NCI-H2227 (cell line): Measurements from ENCODE around the gene ARMC2.
A peak's percentile ranks its signal among the peaks of the same experiment; 100 is the strongest.
"Not testable (repeated sequence)": the region's sequence is repeated elsewhere in the genome, so short reads cannot be mapped to it uniquely, and the experiment has no call there.

ENCODE experiments used
- DNase-seq: peaks from one replicate; lab custom pipeline; 2025; ENCODE audit not compliant: unreplicated experiment; lab: John Stamatoyannopoulos, UW

The ARMC2 gene

DNA sequence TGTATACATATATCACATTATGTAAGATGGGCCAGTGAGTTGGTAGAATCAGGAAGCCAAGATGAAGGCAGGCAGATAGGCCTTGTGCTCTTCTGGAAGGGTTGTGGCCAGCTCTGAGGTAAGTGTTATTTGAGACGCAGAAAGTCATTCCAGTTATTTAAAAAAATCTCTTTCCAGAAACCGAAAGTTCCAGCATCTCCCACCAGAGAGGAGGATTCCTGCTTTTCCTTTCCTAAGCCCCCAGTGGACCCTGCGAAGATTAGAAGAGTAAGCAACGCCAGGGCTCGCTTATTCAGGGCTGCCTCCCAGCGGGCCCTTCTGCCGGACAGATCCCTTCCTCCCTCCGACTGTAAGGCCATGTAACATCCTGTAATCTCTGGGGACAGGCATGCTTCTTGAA is 20.4 kb downstream of the ARMC2 start:
- DNase-seq = no peak

DNA sequence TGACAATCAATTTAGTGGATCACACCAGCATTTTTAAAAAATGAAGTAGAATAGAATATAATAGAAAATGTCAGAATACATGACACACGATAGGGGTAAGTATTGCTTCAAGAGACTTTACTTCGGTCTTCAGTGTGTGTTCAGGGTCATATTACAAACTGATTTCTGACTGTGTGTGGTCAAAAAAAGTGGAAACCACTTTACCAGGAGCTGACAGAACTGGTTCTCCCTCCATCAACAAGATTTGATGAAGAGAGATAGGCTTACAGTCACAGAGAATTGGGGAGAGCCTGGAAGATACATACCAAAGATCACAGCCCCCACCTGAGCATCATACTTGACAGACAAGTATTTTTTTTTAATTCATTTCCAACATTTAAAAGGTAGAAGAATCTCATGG is 21.7 kb downstream of the ARMC2 start:
- DNase-seq = no peak

DNA sequence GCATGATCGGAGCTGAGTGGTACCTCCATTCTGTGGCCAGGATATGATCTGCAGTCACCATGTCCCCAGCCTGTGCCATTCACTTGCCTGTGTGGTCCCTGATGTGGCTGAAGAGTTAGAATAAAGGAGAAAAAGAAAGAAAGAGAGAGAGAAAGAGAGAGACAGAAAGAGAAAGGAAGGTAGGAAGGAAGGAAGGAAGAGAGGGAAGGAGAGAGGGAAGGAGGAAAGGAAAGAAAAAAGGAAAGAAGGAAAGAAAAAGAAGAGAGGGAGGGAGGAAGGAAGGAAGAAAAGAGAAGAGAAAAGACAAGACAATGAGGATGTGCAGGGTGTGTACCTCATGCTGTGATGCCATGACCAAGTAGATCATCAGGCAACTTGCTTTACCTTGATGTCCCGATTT is 22.1 kb downstream of the ARMC2 start:
- no peak for DNase-seq

DNA sequence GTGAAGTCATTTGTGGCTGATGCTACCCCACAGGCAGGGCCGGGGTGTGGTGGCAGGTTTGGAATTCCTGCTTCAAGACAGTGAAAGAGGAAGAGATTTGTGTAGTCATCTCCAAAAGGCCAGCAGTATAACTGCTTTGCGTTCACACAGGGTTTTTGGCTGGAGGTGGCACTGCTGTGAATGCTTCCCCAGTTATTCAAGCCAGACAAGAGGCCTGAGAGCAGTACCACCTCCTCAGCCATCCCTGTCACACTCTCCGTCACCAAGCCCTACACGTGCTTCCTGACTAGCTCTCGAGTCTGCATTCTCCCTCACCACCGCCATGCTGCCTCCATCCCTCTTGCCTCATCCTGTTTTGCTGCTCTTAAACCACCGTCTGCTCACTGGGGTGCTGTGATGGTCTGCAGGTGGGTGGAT is 23.9 kb downstream of the ARMC2 start:
- no peak for DNase-seq

DNA sequence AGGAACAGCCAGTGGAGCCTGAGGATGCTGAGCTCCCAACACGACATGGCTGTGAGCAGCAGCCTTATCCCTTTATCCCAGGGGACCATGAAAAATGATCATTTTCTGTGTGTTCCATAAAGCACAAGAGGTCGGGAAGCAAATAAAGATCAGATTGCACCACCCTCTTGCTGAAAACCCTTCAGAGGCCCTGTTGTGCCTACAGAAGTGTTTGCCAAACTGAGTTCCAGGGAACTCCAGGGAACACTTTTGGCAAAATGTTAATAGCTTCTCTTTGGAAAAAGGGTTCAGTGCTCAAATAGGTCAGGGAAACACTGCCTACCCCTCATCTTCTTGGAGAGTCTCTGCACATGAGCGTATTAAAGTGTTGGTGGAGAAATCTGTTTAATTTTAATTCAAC is 24.4 kb downstream of the ARMC2 start:
- no peak for DNase-seq

DNA sequence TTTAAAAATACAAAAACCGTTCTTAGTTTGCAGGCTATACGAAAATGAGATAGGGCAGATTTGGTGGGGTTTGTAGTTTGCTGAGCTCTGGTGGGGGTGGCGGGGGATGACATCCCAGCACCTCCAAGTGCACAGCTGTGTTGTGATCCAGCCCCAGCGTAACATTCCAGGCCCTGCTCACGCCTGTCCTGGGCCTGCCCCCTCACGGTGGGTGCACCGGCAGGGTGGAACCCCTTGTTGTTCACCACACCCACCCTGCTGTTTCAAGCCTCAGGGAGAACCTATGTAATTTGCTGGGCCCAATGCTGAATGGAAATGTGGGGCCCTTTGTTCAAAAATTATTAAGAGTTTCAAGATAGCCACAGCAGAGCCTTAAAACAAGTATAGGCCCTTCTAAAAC is 25.0 kb downstream of the ARMC2 start:
- DNase-seq = no peak

DNA sequence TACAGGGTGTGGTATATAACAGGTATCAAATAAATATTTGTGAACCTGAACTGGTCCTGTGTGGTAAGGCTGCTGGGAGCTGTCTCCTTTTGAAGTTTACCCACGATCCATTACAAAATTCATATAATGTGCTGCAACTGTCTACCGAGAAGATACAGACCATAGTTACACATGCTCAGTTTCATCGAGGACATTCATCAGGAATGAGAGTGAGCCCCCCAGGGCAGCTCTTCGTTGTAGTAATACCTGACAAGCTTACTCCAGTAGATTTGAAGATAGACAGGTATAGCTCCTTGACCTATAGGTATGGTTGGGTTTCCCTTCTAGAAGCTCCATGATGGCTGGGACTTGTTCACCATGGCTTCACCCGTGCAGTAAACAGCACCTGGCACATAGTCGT is 25.7 kb downstream of the ARMC2 start:
- DNase-seq = no peak

DNA sequence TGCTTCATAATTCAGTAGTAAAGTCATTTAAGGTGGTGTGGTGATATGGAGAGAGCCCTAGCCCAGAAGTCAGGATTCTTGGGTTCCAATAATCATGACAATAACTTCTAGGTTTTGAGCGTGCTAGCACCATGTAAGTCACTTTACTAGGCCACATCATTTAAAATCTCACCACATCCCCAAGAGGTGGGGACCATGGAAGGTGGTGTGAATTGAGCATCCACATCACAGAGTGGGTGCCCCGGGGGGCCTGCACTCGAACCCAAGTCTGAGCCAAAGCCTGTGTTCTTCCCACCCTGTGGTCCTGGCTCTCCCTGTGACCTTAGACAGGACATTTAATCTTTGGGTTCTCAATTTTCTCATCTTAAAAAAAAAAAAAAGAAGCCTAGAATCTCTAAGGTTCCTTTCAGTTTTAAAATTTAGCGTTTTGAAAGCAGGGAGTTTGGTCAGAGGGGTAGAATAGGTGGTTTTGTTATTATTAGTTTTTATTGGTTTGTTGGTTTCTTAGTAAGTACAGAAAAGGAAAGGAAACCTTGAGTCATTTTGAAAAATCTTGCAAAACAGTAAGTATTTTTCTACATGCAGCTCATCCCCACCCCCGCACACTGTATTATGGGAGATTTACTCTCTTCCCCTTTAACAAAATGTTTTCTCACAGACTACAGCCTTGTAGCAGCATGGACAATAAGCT is 26.4 kb downstream of the ARMC2 start:
- DNase-seq = no peak

DNA sequence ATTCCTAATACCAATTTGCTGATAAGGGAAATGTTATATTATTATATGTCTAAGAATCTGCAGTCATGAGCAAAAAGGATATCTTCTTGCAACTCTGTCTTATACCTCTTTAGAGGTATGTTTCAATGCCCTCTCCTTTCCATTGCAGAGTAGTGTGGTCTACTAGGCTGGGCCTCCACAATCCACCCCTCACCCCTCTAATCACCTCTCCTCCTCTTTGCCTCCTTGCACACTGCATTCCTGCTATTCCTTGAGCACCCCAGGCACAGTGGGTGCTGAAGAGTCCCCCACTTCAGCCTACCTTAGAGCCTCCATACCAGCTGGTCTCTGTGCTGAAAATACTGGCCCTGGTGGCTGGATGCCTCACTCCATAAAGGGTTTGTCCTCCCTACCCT is 26.9 kb downstream of the ARMC2 start:
- DNase-seq = no peak

DNA sequence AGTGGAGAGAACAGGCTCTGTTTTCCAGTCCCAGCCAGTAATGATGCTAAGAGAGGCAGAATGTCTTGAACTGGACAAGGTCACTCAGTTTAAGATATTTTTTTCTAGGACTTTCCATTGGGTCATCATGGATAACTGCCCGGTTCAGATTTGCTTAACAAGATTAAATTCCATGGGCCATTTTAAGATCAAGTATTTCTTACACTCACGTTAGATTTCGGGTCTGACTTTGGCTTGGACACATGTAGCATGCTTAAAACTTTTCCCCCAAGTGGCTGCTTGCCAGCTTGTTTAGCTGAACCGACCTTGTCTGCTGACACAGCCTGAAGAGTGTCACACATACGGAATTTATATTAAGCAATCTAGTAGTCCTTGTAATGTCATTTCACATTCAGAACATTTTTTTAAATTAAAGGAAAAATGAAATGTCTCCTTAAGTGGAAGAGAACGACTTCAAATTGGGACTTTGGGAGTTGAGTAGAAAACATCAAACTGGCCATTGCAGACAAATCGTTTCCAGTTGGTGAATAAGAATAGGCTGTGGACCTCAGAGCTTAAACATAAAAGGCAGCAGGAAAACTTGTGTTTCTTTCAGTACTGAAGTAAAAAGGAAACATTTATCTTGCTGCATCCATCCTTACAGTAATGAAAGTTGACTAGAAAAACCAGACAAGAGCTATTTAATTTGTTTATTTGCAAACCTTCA is 29.0 kb downstream of the ARMC2 start:
- DNase-seq = no peak

DNA sequence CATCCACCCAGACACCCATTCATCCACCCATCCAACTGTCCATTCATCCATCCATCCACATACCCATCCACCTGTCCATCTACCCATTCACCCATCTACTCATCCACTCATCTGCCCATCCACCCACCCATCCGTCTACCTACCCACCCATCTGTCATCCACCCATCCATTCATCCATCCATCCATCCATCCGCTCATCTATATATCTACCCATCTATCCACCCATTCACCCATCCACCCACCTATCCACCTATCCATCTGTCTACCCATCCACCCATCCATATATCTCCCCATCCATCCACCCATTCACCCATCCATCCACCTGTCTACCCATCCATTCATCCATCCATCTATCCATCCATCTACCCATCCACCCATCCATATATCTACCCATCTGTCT is 30.7 kb downstream of the ARMC2 start:
- no peak for DNase-seq

DNA sequence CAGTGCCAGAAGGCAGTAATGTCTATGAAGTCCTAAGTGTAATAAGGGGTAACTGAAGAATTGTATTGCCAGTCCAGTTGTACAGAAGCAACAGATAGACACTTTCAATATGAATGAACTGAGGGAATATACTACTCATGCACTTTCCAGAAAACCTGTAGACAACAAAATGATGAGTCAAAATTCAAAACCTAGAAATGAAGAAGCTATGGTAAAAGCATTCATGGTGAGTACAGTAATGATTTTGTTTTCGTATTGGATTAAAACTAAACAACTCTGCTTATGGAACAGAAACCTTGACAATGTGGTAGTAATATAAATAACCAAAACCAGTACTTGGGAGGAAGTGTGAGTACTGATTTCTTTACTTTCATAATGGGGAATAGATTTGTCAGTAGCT is 35.0 kb downstream of the ARMC2 start:
- DNase-seq = no peak

DNA sequence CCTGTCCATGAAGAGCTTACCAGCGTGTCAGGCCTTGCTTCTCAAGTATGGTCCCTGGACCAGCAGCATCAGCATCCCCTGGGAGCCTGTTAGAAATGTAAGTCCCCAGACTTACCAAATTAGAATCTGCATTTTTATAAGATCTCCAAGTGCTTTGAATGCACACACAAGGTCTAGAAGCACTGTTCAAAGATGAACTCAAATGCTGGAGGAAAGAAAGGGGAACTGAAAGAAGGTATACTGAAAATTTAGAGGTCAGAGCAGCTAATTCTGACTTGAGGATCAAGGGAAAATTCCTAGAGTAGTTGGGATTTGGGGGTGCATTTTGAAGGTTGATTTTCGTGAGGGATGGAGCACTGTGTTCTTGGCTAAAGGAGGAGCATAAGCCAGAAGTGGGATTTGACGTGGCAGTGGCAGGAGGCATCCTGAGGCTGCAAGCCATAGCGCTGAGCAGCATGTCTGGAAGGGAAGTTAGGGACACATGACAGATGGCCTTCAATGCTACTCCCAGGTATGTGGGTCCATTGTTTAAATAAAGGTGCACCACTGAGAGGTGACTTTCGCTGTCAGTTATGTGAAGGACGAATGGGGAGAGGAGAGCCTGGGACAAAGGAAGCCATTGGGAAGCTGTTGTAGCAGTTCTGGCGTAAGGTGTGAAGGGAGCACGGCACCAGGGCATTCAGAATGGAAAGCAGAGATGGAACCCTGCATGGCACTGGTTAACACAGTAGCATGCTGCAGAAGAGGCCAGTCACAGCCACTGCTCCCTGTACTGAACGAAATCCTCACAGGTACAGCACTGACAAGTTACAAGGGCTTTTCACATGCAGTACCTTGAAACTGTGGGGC is 36.2 kb downstream of the ARMC2 start:
- DNase-seq = no peak

DNA sequence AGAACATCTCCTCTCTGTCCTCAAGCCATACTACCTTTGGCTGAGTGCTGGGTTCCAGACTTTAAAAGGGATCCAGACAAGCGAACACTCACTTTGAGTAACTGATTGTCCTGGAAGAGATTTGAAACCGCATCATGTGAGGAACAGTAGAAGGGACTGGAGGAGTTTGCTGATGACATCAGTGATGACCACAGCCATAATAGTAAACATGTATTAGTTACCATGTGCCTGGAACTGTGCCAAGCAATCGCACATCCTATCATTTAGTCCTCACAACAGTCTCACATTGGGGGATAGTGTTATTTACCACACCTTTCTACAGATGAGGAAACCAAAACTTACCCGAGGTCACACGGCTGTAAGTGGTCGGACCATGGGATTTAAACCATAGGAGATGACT is 39.8 kb downstream of the ARMC2 start:
- DNase-seq = no peak

DNA sequence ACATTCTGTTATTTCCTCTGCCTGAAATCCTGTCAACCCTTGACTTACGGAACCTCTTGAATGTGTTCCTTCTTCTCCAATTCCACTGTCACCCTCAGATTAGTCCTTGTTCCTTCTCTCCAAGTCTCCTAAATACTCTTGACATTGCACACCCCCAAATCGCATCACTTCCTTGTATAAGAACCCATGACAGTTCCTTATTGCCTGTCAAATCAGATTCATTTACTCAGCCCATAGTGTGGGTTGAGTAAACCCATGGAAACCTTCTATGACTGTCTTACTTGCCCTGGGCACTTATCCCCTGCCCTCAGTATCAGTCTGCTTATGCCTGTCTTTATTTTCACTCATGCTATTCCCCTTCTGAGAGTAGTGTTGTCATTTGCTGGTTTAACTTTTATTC is 40.5 kb downstream of the ARMC2 start:
- no peak for DNase-seq

DNA sequence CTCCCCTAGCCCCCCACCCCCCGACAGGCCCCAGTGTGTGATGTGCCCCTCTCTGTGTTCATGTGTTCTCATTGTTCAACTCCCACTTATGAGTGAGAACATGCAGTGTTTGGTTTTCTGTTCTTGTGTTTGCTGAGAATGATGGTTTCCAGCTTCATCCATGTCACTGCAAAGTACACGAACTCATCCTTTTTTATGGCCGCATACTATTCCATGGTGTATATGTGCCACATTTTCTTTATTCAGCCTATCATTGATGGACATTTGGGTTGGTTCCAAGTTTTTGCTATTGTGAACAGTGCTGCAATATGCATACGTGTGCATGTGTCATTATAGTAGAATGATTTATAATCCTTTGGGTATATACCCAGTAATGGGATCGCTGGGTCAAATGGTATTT is 42.7 kb downstream of the ARMC2 start:
- not testable (repeated sequence) for DNase-seq

DNA sequence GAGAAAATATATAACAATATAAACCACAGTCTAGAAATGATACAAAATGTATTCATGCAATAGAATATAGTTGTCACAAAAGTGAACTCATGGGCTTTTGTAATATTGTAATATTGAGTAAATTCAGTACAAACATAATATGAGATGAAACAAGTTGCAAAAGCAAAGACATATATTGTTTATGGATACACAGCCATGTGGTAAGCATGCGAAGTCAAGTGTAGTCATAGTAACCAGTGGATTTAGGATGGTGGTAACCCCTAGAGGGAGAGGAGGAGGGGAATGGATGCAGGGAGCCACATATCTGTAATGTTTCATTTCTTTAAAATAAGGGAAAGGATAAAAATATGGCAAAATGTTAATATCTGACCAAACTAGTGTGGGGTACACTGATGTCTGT is 47.3 kb downstream of the ARMC2 start:
- no peak for DNase-seq

DNA sequence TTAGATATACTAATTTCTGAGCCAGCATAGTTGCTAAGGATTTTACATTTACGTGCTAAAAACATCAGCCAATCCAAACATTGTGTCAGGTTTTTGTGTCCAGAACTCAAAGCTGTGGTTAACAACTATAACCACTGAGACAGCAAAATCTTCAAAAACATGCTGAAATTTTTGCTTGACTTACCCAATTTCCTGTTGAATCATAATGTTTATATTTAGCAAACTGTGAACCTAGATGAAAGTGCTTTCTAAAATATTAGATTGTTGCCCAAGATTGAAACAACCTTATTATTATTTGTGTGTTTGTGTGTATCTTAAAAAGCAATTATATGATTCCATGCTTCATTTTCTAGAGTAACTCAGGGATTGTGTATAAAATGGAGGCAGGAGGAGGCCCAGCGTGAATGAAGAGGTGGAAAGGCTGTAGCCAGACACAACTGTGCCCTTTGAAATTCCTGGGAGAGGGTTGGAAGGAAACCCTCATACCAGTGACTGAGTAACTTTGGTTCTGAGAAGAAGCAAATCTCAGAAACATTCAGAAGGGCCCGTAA is 48.0 kb downstream of the ARMC2 start:
- no peak for DNase-seq

DNA sequence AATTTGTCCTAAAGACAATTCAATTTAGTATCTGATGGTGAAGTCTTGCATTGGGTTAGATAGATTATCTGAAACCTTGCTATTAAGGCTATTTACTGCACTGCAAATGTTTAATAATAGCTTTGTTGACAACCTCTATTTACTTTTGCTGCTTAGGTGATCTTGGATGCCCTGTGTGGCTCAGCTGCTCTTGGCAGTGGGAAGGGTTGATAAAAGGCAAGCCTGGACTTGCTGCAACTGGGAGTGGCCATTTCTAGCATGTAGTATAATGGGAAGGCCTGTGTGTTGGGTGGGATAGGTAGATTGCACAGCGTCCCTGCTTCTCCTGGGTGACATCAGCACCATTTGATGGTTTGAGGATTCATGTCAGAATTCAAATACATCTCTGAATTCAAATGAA is 49.1 kb downstream of the ARMC2 start:
- peak; percentile 78 for DNase-seq

DNA sequence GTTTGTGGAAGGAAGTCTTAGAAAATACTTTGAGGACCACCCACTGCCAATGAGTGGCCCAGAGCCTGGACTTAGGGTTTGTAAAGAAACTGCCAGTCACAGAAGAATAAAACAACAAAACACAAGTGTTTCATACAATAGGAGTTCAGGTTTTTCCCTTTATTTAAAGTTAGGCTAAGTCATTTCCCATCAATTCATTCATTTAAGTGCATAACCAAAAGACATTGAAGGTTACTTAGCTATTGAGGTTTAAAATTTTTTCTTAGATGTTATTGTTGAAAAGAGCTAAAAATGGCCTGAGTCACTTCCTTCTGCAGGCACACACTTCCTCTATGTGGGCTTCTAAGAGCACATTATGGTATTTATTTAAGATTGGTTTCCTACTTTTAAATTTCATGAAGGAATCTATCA is 54.2 kb downstream of the ARMC2 start:
- DNase-seq = no peak

DNA sequence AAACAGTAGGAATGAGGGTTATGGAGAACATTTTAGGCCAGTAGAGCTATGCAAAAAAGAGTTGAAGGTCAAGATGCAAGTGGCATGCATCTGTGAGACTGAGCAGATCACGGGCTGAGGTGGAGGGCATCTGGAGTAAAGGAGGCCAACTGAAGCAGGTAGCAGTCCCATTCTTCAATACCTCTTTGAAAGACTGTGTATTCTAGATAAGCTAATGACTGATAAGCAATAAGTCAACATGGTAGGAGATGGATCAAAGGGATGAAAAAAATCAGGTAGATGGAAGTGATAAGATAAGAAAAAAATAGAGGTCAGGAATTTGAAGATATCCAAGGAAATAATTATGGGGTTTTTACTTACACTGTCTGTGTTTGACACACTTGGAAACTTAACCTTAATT is 55.6 kb downstream of the ARMC2 start:
- DNase-seq = no peak

DNA sequence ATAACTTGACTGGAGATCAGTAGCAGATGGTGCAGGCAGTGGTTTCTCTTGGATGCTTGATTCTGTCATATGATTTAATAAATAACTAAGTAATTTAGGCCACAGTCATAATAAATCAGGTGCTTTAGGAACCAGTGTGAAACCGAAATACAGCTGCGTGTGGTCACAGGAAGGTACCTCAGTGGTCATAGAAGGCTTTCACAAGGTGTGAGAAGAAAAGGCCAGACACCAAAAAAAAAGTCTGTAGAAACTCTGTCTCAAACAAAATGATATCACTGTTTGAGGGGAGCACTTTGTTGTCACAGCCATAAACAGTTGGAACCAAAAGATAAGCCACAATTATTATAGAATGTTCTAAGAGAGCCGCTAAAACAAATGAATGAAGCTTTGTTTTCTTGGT is 56.5 kb downstream of the ARMC2 start:
- DNase-seq = no peak
